C4-2B (cell line): ENCODE measurements around the gene ST6GAL2.

Source experiments
- CTCF ChIP-seq: fragments of 450-650 bp; conservative IDR thresholded peaks from 2 replicates; pipeline ENCODE4 v1.5.1; 2017; ENCODE audit warnings: mild to moderate bottlenecking
- ZFX ChIP-seq: fragments of 450-650 bp; IDR thresholded peaks from 2 replicates; pipeline ENCODE4 v1.6.1; 2017

- TF ChIP-seq CTCF (no peak; the same call in 1 of the 2 replicates), ZFX (no peak)
Measured at GRCh38 chr2:106805716-106806115, 80.3 kb downstream of the ST6GAL2 start.
